ENCODE data around the gene RAD51B. TPM values are rescaled to one million over a fixed set of nuclear protein-coding genes. Genes with fewer than 3 reads are reported as not detected.

RAD51B gene
- total RNA-seq, 2 donors from 2014 or later = 22.8 to 33.8 TPM

DNA sequence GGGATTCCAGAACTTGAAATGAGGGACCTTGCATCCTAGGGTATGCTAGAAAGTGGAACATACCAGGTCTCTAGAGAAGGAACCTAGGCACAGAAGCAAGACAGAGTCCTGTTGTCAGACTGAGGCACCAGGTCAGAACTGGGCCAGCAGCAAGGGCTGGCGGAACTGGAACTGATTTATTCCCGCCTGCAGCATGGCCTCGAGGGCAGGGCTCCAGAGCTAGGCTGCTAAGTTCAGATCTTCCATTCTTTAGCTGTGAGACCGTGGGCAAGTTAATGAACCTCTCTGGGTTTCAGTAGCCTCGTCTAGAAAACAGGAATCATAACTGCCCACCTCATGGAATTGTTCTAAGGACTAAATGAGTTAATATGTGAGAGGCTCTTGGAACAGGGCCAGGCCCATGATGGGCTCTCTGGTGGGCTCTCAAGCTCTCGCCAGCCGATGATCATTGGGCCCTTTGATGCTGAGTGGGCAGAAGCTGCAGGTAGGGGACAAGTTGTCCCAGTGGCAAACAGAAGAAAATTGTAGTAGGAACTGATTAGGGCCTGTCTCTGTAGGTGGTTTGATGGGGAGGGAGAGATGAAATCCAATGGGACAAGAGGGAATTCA, 773.5 kb downstream of the RAD51B start:
- Mint-ChIP-seq H3K4me1 (peaks cover 28% of the 10 kb centered on the region), H3K27ac (no peak overlapping the region), H3K27me3 (ENCODE audit: insufficient read depth) (no peaks in the 10 kb centered on the region), H3K4me3 (no peak overlapping the region), H3K36me3 (ENCODE audit: low read depth) (no peaks in the 10 kb centered on the region), H3K9me3 (no peaks in the 10 kb centered on the region)
- Histone ChIP-seq H3K9ac (ENCODE audit: extremely low read depth, low read length, poor library complexity, severe bottlenecking) (no peak overlapping the region), H3K4me1 (ENCODE audit: control insufficient read depth, insufficient read depth, low read length) (peaks cover 12% of the 10 kb centered on the region), H3K4me3 (ENCODE audit: low read length) (no peak overlapping the region), H3K27me3 (ENCODE audit: control insufficient read depth, insufficient read depth, low read length, poor library complexity, severe bottlenecking) (no peaks in the 10 kb centered on the region), H3K9me3 (ENCODE audit: control insufficient read depth, low read length) (no peaks in the 10 kb centered on the region), H3K36me3 (ENCODE audit: control insufficient read depth, insufficient read depth, low read length) (no peaks in the 10 kb centered on the region), H3K27ac (ENCODE audit: low read depth, low read length) (no peak overlapping the region)
- 91 to 96% methylated on average over 7 of the region's 7 CpGs for whole genome bisulfite sequencing, 2 experiments (ENCODE audit: insufficient coverage in 1 of 2, insufficient read length in 1 of 2)
- DNase-seq = peak; percentile 31
- TF ChIP-seq, protein P1, sequence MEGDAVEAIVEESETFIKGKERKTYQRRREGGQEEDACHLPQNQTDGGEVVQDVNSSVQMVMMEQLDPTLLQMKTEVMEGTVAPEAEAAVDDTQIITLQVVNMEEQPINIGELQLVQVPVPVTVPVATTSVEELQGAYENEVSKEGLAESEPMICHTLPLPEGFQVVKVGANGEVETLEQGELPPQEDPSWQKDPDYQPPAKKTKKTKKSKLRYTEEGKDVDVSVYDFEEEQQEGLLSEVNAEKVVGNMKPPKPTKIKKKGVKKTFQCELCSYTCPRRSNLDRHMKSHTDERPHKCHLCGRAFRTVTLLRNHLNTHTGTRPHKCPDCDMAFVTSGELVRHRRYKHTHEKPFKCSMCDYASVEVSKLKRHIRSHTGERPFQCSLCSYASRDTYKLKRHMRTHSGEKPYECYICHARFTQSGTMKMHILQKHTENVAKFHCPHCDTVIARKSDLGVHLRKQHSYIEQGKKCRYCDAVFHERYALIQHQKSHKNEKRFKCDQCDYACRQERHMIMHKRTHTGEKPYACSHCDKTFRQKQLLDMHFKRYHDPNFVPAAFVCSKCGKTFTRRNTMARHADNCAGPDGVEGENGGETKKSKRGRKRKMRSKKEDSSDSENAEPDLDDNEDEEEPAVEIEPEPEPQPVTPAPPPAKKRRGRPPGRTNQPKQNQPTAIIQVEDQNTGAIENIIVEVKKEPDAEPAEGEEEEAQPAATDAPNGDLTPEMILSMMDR (conservative IDR thresholded peaks at IDR 0.05) = no peak

DNA sequence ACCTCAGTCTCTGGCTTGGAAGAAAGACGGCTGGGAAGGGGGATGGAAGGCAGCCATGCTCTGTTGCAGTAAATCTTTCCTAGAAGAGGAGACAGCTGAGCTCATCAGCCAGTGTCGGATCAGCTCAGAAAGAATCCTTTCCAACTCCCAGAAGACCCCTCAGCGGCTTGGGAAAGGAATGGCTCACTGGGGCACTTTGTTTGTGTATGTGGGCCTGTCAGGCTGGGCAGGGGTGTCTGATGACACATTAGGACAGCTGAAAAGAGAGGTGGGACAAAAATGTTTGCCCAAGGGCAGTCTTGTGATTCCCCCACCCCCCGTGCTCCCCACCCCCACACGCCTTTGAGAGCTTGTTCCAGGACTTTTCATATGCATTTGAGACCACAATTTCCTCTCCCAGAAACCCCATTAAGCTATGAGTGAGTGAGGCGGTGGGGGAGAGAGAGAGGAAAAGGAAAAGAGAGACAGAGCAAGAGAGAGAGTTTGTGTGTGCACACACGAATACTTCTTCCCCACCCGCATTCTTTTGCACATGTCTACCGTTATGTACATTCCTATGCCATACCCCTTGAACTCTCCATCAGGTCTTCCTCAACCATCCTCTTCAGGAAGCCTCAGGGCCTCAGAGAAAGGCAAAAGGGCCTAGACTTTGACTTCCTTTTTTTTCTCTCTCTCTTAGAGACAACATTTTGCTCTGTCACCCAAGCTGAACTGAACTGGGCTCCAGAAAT, 774.4 kb downstream of the RAD51B start:
- peaks cover 15% of the 10 kb centered on the region for H3K4me1 ChIP-seq (ENCODE audit: control insufficient read depth, insufficient read depth, low read length)
- H3K9me3 Mint-ChIP-seq = no peaks in the 10 kb centered on the region
- no peak overlapping the region for H3K9ac ChIP-seq (ENCODE audit: extremely low read depth, low read length, poor library complexity, severe bottlenecking)
- H3K4me3 ChIP-seq (ENCODE audit: low read length) = no peak overlapping the region
- no peaks in the 10 kb centered on the region for H3K36me3 ChIP-seq (ENCODE audit: control insufficient read depth, insufficient read depth, low read length)
- H3K27me3 Mint-ChIP-seq (ENCODE audit: insufficient read depth) = no peaks in the 10 kb centered on the region
- H3K4me1 Mint-ChIP-seq = peaks cover 27% of the 10 kb centered on the region
- H3K9me3 ChIP-seq (ENCODE audit: control insufficient read depth, low read length) = no peaks in the 10 kb centered on the region
- H3K27me3 ChIP-seq (ENCODE audit: control insufficient read depth, insufficient read depth, low read length, poor library complexity, severe bottlenecking) = no peaks in the 10 kb centered on the region
- no peaks in the 10 kb centered on the region for H3K36me3 Mint-ChIP-seq (ENCODE audit: low read depth)
- TF ChIP-seq, protein P1 (conservative IDR thresholded peaks at IDR 0.05) = no peak
- H3K27ac Mint-ChIP-seq = peak overlapping the region; percentile 78
- peak; percentile 50 for DNase-seq
- H3K27ac ChIP-seq (ENCODE audit: low read depth, low read length) = peak overlapping the region; percentile 10
- WGBS, 2 experiments (ENCODE audit: insufficient coverage in 1 of 2, insufficient read length in 1 of 2) = 54% methylated on average over 6 of the region's 9 CpGs; no CpG with 5 or more reads in 1 of the 2 experiments
- H3K4me3 Mint-ChIP-seq = no peak overlapping the region

DNA sequence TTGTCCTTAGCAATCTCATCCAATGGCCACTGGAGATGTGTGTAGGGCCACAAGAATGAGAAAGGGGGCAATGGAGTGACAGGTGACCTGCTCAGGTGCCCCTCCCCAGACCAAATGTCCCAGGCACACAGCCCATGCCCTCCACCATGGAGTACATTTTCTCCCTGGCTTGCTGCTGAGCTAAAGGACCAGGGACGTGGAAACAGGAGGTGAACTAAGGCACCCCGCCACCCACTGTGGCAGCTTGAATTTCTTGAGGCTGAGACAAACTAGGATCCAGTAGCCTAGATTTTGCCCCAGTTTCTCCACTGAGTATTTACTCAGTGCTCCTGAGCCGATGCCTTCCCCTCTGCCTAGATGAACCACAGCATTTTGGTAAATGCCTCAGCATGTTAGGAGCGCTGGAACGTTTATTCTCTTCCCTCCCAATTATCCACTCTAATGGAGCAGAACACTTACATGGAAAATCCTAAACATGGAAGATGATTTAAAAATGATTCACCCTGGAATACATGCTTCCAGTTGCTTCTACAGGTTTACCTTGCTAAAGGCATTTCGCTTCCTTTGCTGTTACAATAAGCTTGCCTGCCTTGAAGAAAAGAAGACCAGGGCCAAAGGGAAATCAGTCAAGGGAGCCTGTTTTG, 775.3 kb downstream of the RAD51B start:
- no peak overlapping the region for H3K27ac ChIP-seq (ENCODE audit: low read depth, low read length)
- H3K27me3 ChIP-seq (ENCODE audit: control insufficient read depth, insufficient read depth, low read length, poor library complexity, severe bottlenecking) = no peaks in the 10 kb centered on the region
- no peaks in the 10 kb centered on the region for H3K27me3 Mint-ChIP-seq (ENCODE audit: insufficient read depth)
- H3K4me3 Mint-ChIP-seq = no peak overlapping the region
- no peaks in the 10 kb centered on the region for H3K9me3 ChIP-seq (ENCODE audit: control insufficient read depth, low read length)
- H3K27ac Mint-ChIP-seq = peak overlapping the region; percentile 78
- no peak overlapping the region for H3K4me3 ChIP-seq (ENCODE audit: low read length)
- H3K36me3 Mint-ChIP-seq (ENCODE audit: low read depth) = no peaks in the 10 kb centered on the region
- TF ChIP-seq, protein P1 (conservative IDR thresholded peaks at IDR 0.05) = no peak
- no peaks in the 10 kb centered on the region for H3K9me3 Mint-ChIP-seq
- H3K36me3 ChIP-seq (ENCODE audit: control insufficient read depth, insufficient read depth, low read length) = no peaks in the 10 kb centered on the region
- H3K4me1 ChIP-seq (ENCODE audit: control insufficient read depth, insufficient read depth, low read length) = peaks cover 18% of the 10 kb centered on the region
- H3K4me1 Mint-ChIP-seq = peaks cover 26% of the 10 kb centered on the region
- H3K9ac ChIP-seq (ENCODE audit: extremely low read depth, low read length, poor library complexity, severe bottlenecking) = no peak overlapping the region
- WGBS, 2 experiments (ENCODE audit: insufficient coverage in 1 of 2, insufficient read length in 1 of 2) = 93 to 94% methylated on average over 6 of the region's 6 CpGs
- no peak for DNase-seq

All from endodermal cell (in vitro differentiated cells).